Endometrial microvascular endothelial cells (primary cell): ENCODE measurements around the gene ZNF69. TPM values are rescaled to one million over a fixed set of nuclear protein-coding genes. Genes with fewer than 3 reads are reported as not detected.
"Not testable (repeated sequence)": the region's sequence is repeated elsewhere in the genome, so short reads cannot be mapped to it uniquely, and the experiment has no call there.

Source experiments
- in situ Hi-C: cut with HindIII; loops from 2 replicates; pipeline ENCODE4 v1.10.0; 2017; ENCODE audit warnings: low sequenced_read_pairs, low pct_unique_long_range_greater_than_20kb; ENCODE audit errors: inconsistent ontology term
- total RNA-seq: library from RNA; depleted of rRNA; stranded (reverse); fragments of >200 nt; gene quantifications from one replicate; pipeline ENCODE4 v1.2.3, GENCODE V29; 2015; ENCODE audit errors: inconsistent ontology term

The ZNF69 gene
- 3.3 TPM for total RNA-seq

DNA sequence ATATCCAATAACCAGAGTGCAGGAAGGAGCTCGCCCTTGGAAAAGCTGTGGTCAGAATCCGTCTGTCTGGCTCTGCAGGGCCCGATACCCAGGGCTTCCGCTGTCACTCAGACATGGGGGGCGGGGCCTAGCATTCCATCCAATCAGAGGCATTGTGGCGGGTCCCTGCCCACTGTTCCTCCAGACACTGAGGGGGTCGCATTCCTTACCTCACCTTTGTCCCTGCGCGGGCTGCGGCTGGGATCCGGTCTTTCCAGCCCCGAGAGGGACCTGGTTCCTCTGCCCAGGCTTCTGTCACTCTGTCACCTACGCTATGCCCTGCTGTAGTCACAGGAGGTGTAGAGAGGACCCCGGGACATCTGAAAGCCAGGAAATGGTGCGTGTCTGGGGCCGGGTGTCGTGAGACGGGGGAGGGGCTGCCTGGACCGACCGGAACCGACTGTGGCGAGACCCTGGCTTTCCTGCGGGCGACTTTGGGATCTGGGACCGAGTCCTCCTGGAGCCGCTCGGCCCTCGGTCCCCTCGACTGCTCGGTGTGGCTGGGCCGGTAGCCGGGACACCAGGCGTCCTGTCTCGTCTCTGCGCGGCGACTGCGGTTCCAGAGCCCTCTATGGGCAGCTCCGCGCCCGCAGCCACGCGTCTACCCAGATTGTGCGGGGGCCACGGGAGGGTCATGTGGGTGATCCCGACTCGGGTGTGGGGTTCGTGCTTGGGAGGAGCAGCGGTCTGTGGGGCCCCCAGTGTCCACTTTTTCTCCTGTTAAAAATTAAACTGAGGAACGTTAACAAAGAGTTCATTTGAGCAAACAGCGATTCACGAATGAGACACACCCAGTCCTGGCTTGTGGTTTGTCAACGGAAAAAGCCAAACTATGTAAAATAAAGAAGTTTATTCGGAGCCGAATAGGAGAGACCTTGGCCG, at the start of gene ZNF69:
Gene ZNF69 (plus strand): TSS at position 172 of the 921 bp plus-strand sequence. CDS start 142 bp downstream, at position 314.
- in situ Hi-C loops, result no loop called here

DNA sequence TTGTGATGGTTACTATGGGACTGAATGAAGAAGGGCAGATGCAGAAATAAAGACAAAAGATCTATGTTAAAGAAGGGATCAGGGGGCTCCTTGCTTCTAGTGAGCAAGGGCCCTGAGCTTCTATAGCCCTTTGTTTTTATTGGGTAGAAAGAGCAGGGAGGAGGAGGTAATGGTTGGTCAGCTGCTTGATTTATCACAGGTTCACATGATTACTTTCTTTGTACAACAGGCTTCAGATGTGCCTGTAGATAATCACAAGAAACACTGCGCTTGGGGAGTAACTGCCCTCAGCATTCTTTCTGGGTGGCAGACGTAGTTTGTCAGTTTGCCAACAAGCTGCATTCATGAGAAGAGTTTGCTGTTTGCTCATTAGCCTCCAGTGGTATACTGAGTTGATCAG, 43.9 kb upstream of the ZNF69 start:
- in situ Hi-C loops, result no loop called here

DNA sequence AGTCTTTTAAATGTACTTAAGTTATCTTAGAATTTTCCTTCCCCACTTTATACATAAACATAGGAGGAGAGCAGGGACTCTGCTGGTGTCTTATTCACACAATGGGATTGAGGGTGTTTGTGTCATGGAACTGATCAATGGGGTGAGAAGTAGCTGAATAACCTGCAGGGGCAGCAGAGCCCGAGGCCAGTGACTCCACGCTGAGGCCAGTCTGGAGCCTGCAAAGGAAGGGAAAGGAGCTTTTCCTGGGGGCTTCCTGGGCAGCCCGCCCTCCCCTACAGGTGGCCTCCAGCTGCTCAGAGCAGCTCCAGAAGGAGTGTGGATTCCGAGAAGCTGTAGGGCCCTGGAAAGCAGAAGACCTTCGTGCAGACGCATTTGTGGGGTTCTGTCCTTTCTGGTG, 40.0 kb upstream of the ZNF69 start:
- in situ Hi-C loops, result not testable (repeated sequence)

DNA sequence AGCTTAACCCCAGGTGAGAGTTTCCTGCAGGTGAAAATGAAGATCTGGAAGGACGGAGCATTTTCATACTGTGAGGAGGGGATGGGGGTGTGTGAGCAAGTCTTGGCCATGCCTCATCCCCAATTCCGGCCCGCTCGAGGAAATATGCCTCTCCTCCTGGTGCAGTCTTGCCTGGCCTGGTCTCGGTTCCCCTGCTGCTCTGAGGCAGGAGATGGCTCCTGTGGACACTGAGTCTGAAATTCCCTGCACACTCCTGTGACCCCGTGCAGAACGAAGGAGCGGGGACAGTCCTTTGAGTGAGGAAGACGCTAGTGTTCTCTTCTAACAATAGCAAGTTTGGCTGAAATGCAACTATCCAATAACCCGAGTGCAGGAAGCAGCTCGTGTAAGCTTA, 39.4 kb upstream of the ZNF69 start:
- in situ Hi-C loops, result no loop called here

DNA sequence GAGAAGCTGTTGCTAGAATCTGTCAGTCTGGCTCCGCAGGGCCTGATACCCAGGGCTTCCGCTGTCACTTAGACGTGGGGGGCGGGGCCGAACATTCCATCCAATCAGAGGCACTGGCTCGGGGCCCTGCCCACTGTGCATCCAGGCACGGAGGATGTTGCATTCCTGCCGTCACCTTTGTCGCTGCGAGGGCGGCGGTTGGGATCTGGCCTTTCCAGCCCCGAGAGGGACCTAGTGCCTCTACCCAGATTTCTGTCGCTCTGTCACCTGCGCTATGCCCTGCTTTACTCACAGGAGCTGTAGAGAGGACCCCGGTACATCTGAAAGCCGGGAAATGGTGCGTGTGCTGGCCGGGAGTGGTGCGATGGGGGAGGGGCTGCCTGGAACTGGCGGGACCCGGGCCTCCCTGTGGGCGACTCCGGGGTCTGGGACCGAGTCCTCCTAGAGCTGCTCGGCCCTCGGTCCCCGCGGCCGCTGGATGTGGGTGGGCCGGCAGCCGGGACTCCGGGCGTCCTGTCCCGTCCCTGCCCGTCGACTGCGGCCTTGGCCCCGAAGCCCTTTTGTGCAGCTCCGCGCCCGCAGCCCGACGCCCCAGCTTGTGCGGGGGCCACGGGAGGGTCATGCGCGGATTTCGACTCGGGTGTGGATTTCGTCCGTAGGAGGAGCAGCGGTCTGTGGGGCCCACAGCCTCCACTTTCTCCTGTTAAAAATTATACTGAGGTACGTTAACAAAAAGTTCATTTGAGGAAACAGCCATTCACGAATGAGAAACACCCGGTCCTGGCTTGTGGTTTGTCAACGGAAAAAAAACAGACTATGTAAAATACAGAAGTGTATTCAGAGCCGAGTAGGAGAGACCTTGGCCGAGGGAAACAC, 38.8 kb upstream of the ZNF69 start, which contains the start of gene ZNF439:
Gene ZNF439 (plus strand): TSS at position 133 of the 876 bp plus-strand sequence. CDS start 142 bp downstream, at position 275.
- in situ Hi-C loops, result no loop called here

DNA sequence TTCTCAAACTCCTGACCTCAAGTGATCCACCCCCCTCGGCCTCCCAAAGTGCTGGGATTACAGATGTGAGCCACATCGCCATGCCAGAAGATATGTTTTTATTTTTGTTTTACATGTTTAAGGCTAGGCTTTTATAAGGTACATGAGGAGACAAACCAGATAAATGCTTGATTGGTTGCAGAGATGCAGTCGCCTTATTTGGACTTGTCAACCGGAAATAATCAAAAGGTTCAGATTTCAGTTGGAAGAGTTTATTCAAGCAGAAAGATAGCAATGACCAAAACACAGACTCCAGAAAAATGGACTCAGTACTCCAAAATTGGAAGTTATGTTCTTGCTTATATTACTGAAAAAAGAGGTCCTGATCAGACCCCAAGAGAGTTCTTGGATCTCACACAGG, 37.3 kb upstream of the ZNF69 start:
- in situ Hi-C loops, result not testable (repeated sequence)

DNA sequence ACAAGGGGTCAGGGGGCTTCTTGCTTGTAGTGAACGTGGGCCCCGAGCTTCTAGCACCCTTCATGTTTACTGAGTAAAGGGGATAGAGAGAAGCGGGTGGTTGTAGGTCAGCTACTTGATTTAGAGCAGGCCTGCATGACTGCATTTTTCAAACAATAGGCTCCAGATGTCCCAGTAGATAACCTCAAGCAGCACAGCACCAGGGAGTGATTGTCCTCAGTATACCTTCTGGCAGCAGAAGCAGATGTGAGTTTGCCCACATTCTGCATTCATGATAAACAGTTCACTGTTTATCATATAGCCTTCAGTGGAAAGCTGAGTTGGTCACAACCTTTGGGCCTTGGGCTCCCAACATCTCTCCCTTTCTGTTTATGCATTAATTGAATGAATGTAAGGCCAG, 34.2 kb upstream of the ZNF69 start:
- in situ Hi-C loops, result no loop called here

DNA sequence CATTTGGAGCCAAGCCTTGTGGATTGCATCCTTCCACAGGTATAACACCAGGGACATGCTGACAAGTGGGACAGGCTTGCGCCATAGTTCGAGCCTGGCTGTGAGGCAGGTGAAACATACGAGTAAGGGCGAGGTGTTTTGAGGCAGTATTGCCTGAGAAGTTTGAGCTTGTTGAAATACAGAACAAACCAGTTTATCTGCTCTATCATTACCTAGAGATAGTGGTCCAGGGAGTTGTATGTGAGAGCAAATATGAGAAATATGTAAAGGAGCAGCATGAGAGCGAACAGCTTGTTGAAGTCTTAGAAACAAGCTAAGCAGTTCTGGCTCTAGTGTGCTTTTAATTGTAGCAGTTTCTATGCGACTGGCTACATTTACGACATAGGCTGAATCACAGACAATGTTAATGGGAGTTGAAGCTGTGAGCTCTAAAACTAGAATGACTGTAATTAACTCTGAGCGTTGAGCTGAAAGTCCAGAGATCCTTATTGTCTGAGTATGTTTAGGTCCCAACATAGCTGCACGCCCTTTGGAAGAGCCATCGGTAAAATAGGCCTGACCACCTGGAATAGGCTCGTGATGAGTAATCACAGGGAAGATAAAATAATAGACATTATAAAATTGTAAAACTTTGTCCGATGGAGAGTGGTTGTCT, 30.9 kb upstream of the ZNF69 start:
- in situ Hi-C loops, result no loop called here

DNA sequence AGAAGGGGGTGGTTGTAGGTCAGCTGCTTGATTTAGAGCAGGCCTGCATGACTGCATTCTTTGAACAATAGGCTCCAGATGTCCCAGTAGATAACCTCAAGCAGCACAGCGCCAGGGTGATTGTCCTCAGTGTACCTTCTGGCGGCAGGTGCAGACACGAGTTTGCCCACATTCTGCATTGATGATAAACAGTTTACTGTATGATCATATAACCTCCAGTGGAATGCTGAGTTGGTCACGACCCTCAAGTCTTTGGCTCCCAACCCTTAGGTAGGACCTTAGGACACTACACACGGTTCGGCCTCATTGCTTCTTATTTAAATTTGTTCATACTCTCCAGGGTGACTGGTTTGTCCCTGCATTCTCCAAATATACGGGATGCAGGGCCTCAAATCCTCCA, 26.9 kb upstream of the ZNF69 start:
- in situ Hi-C loops, result no loop called here

DNA sequence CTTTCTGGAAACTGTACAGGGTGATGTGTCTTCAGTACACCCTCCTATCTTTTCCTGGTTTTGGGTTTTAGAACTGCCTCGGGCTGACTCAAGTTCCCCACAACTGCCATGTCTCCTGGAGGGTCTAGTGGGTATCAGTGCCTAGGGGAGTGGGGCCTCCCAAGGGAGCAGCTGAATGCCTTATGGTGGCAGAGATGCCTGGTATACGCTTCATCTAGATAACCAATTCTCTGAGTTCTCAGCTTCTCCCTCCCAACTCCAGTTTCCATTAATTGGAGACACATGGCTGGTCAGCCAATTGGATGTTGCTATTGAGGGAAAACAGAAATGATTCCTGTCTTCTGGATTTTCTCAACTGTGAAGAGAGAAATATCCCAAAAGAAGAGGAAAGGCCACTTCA, 26.3 kb upstream of the ZNF69 start:
- in situ Hi-C loops, result no loop called here

DNA sequence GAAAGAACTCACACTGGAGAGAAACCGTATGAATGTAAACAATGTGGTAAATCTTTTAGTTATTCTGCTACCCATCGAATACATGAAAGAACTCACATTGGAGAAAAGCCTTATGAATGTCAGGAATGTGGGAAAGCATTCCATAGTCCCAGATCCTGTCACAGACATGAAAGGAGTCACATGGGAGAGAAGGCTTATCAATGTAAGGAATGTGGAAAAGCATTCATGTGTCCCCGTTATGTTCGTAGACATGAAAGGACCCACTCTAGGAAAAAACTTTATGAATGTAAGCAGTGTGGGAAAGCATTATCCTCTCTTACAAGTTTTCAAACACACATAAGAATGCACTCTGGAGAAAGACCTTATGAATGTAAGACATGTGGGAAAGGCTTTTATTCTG, 19.8 kb upstream of the ZNF69 start:
- in situ Hi-C loops, result not testable (repeated sequence)

DNA sequence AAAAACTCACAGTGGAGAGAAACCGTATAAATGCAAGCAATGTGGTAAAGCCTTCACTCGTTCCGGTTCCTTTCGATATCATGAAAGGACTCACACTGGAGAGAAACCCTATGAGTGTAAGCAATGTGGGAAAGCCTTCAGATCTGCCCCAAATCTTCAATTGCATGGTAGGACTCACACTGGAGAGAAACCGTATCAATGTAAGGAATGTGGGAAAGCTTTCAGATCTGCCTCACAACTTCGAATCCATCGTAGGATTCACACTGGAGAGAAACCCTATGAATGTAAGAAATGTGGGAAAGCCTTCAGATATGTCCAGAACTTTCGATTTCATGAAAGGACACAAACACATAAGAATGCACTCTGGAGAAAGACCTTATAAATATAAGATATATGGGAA, 19.4 kb upstream of the ZNF69 start:
- in situ Hi-C loops, result no loop called here

DNA sequence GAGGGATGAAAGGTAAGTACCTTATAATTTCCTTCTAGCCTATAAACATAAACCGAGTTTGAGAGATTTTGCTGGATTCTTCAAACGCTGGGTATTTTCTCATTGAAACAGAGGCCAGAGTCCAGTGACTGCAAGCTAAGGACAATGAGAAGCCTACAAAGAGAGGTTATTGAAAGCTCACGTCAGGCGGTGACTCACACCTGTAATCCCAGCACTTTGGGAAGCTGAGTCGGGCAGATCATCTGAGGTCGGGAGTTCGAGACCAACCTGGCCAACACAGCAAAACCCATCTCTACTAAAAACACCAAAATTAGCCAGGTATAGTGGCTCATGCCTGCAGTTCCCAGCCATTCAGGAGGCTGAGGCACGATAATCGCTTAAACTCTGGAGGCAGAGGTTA, 15.0 kb upstream of the ZNF69 start:
- in situ Hi-C loops, result no loop called here

DNA sequence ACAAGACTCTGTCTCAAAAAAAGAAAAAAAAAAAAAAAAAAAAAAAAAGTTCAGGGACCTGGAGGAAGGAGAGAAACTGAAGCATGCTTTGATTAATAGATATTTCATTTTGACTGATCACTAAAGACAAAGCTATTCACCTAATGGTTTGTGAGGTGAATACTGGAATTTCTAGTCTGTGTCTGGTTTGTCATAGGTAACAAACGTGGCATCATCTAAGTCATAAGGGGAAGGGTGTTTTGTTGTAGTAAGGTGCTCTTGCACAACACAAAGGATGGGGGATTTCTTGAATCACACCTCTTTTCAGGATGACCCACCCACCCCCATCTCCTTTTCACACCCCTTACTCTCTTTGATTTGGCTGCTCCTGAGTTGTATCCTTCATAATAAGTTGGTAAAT, 13.8 kb upstream of the ZNF69 start:
- in situ Hi-C loops, result no loop called here

DNA sequence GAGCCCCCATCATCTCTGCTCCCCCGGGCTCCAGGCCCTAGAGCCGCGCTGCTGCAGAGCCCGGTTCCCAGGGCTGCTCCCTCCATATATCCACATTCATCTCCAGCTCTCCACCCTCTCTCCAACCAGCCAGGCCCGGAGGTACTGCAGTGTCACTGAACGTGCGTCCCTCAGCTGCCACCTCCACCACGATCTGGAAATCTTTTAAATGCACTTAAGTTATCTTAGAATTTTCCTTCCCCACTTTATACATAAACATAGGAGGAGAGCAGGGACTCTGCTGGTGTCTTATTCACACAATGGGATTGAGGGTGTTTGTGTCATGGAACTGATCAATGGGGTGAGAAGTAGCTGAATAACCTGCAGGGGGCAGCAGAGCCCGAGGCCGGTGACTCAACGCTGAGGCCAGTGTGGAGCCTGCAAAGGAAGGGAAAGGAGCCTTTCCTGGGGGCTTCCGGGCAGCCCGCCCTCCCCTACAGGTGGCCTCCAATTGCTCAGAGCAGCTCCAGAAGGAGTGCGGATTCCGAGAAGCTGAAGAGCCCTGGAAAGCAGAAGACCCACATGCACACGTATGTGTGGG, 7.8 kb upstream of the ZNF69 start:
- in situ Hi-C loops, result not testable (repeated sequence)

DNA sequence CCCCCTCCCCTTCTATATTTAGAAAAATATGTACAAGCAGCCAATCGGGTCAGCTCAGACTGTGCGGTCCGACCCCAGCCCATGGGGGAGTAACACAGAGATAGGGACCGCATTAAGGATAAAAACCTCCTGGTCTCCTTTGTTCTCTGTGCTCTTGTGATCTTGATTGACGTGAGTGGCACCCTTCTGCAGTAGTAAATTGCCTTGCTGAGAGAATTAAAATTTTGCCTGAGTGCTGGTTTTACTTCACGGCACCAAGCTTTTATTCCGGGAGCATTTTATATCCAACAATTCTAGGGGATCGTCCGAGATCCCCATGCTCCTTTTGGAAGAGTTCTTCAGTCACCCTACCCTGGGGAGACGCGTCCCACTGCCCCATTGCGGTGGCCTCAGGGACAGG, 7.0 kb upstream of the ZNF69 start:
- in situ Hi-C loops, result no loop called here

DNA sequence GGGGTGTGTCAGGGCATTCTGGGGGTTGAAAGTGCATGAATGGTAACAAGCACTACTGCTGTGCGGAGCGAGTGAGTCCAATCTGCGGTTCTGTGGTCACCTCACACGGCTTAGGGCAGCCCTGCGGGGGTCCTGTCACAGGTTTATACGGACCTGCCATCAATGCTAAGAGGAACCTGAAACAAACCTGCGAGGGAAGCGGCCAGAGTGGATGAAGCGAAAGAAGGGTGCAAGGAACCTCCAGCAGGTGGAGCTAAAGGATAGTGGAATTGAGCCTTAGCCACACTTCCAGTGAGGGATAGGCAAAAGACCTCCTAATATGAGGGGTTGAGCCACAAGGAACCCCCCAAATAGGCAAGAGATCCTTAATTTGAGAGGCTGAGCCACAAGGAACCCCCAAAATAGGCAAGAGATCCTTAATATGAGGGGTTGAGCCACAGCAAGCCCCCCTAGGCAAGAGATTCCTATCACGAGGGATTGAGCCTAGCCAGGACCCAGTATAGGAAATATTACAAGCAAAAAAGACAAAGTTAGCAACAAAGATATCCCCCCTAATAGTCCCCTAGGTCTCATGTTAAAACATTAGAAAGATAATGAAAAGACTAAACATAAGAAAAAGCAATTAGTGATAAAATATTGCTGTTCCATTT, 6.3 kb upstream of the ZNF69 start:
- in situ Hi-C loops, result no loop called here

DNA sequence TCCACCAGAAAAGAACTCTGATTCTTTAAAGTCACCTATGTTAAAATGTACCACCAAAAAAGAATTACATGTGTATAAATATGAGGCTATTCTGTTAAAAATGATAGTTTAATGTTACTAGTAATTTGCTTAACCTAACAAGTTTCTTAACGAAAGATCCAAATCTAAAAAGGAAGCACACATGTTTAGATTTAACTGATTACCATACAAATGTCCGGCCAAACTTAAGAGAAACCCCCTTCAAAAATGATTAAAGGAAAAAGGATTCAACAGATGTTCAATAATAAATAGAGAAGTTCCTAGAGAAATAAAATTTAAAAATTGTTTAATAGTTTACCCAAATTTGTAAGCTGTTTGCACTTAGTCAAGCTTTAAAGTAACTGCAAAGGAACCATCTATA, 5.0 kb upstream of the ZNF69 start:
- in situ Hi-C loops, result no loop called here

DNA sequence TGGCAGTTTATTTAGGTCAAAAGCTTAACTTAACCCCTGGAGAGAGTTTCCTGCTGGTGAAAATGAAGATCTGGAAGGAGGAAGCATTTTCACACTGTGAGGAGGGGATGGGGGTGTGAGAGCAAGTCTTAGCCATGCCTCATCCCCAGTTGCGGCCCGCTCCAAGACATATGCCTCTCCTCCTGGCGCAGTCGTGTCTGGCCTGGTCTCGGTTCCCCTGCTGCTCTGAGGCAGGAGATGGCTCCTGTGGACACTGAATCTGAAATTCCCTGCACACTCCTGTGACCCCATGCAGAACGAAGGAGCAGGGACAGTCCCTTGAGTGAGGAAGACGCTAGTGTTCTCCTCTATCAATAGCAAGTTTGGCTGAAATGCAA, 360 bp upstream of the ZNF69 start:
- in situ Hi-C loops, result no loop called here
